Karpas-422 (cell line): ENCODE data around the gene OAS2. TPM values are rescaled to one million over a fixed set of nuclear protein-coding genes. Genes with fewer than 3 reads are reported as not detected.

Experiments
- DNase-seq: peaks from one replicate; pipeline ENCODE4 v3.0.0-alpha.2; 2015
- H2AFZ ChIP-seq: fragments of 200-600 bp; sonication (generic); 2 replicates; pipeline ENCODE4 v1.6.1; 2014; ENCODE audit warnings: antibody characterized with exemption, low read length, mixed read lengths
- H3K27ac ChIP-seq: fragments of 200-600 bp; sonication (generic); 2 replicates; pipeline ENCODE4 v1.5.1; 2014; ENCODE audit warnings: mild to moderate bottlenecking, low read length, moderate library complexity
- H3K27me3 ChIP-seq: fragments of 200-600 bp; sonication (generic); 2 replicates; pipeline ENCODE4 v1.6.1; 2014; ENCODE audit warnings: low read length, mixed read lengths
- H3K36me3 ChIP-seq: fragments of 200-600 bp; sonication (generic); 2 replicates; pipeline ENCODE4 v1.6.1; 2014; ENCODE audit warnings: low read length, mixed read lengths; ENCODE audit not compliant: insufficient read depth
- H3K4me1 ChIP-seq: fragments of 200-600 bp; sonication (generic); 2 replicates; pipeline ENCODE4 v1.6.1; 2014; ENCODE audit warnings: mild to moderate bottlenecking, low read length, mixed read lengths
- H3K4me2 ChIP-seq: fragments of 200-600 bp; sonication (generic); 2 replicates; pipeline ENCODE4 v1.6.1; 2014; ENCODE audit warnings: low read length, low read depth, mild to moderate bottlenecking; ENCODE audit not compliant: poor library complexity, severe bottlenecking
- H3K4me3 ChIP-seq: fragments of 200-600 bp; sonication (generic); 2 replicates; pipeline ENCODE4 v1.5.1; 2014; ENCODE audit warnings: mild to moderate bottlenecking, antibody characterized with exemption, low read length, mixed read lengths
- H3K79me2 ChIP-seq: fragments of 200-600 bp; sonication (generic); 2 replicates; pipeline ENCODE4 v1.6.1; 2014; ENCODE audit warnings: mild to moderate bottlenecking, low read length, mixed read lengths
- H3K9ac ChIP-seq: fragments of 200-600 bp; sonication (generic); 2 replicates; pipeline ENCODE4 v1.6.0; 2014; ENCODE audit warnings: low read length
- H3K9me2 ChIP-seq: fragments of 200-600 bp; sonication (generic), shearing (Covaris generic); replicated peaks from 2 replicates; pipeline ENCODE4 v1.6.0; 2014; ENCODE audit warnings: mild to moderate bottlenecking, low read length, moderate library complexity; ENCODE audit not compliant: insufficient read depth
- H3K9me3 ChIP-seq: fragments of 300-700, 200-600 bp; sonication (generic); 2 replicates; pipeline ENCODE4 v1.6.1; 2014; ENCODE audit warnings: low read length, mixed read lengths
- H4K20me1 ChIP-seq: fragments of 200-600 bp; sonication (generic); 2 replicates; pipeline ENCODE4 v1.6.1; 2014; ENCODE audit warnings: mild to moderate bottlenecking, antibody characterized with exemption, low read length, low read depth; ENCODE audit not compliant: insufficient read depth
- total RNA-seq: library from RNA; depleted of rRNA; stranded (reverse); fragments of >200 nt; shearing (Covaris generic); gene quantifications from 2 replicates; pipeline ENCODE4 v1.2.3, GENCODE V29; 2014; ENCODE audit warnings: low replicate concordance

The OAS2 gene
- total RNA-seq, 1 experiment from 2014 or later = 6.3 TPM

DNA sequence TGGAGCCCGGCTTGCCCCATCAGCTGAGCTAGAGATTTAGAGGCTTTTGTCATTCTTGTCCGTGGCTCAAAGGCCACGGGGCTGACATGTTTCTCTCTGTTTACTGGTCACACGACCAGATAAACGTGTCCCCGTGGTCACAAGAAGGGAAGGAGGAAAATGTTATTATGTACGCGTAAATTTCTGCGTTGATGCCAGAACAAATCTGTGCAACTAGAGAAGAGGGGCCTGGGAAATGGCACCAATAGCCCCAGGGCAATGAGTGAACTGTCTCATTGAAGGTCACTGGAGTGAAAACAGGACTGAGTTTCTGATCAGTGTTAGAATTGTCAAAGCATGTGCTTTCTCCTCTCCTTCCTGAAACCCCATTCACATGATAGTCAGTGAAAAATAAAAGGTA is 25.3 kb downstream of the OAS2 start:
- H3K79me2 ChIP-seq = no peaks in the 10 kb centered on the region
- H3K9me3 ChIP-seq = no peaks in the 10 kb centered on the region
- no peaks in the 10 kb centered on the region for H3K27me3 ChIP-seq
- DNase-seq = no peak
- H3K4me1 ChIP-seq = peaks cover 11% of the 10 kb centered on the region
- H3K9ac ChIP-seq = no peak overlapping the region
- no peaks in the 10 kb centered on the region for H3K9me2 ChIP-seq
- no peaks in the 10 kb centered on the region for H4K20me1 ChIP-seq
- no peak overlapping the region for H3K4me2 ChIP-seq
- H3K36me3 ChIP-seq = no peaks in the 10 kb centered on the region
- H3K27ac ChIP-seq = no peak overlapping the region
- H2AFZ ChIP-seq = no peak overlapping the region
- no peak overlapping the region for H3K4me3 ChIP-seq

DNA sequence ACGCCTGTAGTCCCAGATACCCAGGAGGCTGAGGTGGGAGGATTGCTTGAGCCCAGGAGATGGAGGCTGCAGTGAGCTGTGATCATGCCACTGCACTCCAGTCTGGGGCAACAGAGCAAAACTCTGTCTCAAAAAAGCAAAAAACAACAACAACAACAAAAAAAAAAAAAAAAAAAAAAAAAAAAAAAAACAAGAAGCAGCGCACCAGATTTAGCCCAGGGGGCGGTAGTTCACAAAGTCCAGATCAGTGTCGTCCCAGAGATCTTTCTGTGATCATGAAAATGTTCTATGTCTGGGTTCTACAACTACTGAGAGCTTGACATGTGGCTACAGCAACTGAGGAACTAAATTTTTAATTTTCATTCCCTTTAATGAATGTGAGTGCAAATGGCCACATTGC is 27.4 kb downstream of the OAS2 start:
- DNase-seq = no peak
- no peak overlapping the region for H3K4me2 ChIP-seq
- no peaks in the 10 kb centered on the region for H3K9me2 ChIP-seq
- H3K4me3 ChIP-seq = no peak overlapping the region
- no peaks in the 10 kb centered on the region for H3K9me3 ChIP-seq
- no peak overlapping the region for H3K27ac ChIP-seq
- no peaks in the 10 kb centered on the region for H4K20me1 ChIP-seq
- H3K79me2 ChIP-seq = no peaks in the 10 kb centered on the region
- H2AFZ ChIP-seq = no peak overlapping the region
- H3K4me1 ChIP-seq = no peaks in the 10 kb centered on the region
- H3K36me3 ChIP-seq = no peaks in the 10 kb centered on the region
- H3K9ac ChIP-seq = no peak overlapping the region
- no peaks in the 10 kb centered on the region for H3K27me3 ChIP-seq

DNA sequence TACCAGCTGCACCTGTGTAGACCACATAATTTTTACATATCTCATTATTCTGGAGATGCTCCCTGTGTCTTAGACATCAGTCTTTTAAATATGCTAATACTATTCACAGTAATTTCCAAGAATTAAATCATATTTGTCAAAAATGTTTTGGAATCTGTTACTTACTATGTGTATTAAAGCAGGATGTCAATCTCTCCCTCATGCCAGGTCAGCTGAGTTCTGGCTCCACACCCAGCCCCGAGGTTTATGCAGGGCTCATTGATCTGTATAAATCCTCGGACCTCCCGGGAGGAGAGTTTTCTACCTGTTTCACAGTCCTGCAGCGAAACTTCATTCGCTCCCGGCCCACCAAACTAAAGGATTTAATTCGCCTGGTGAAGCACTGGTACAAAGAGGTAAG is 27.9 kb downstream of the OAS2 start:
- peaks cover under 1% of the 10 kb centered on the region; the same call in 1 of the 2 replicates for H3K9me3 ChIP-seq
- no peak for DNase-seq
- no peak overlapping the region for H3K27ac ChIP-seq
- no peak overlapping the region for H2AFZ ChIP-seq
- no peak overlapping the region for H3K4me2 ChIP-seq
- H3K9me2 ChIP-seq = no peaks in the 10 kb centered on the region
- H3K27me3 ChIP-seq = no peaks in the 10 kb centered on the region
- no peaks in the 10 kb centered on the region for H3K36me3 ChIP-seq
- no peaks in the 10 kb centered on the region for H3K79me2 ChIP-seq
- H3K4me3 ChIP-seq = no peak overlapping the region
- no peaks in the 10 kb centered on the region for H4K20me1 ChIP-seq
- no peak overlapping the region for H3K9ac ChIP-seq
- no peaks in the 10 kb centered on the region for H3K4me1 ChIP-seq

GRCh38 chr12:113006641-113007040 is 28.3 kb downstream of the OAS2 start:
- Histone ChIP-seq H3K4me1 (no peaks in the 10 kb centered on the region), H4K20me1 (no peaks in the 10 kb centered on the region), H3K4me3 (no peak overlapping the region), H3K9ac (no peak overlapping the region), H2AFZ (no peak overlapping the region), H3K4me2 (no peak overlapping the region), H3K27me3 (no peaks in the 10 kb centered on the region), H3K36me3 (no peaks in the 10 kb centered on the region), H3K27ac (no peak overlapping the region), H3K9me3 (peaks cover 5% of the 10 kb centered on the region; the same call in 1 of the 2 replicates), H3K79me2 (no peaks in the 10 kb centered on the region), H3K9me2 (no peaks in the 10 kb centered on the region)
- no peak for DNase-seq

DNA sequence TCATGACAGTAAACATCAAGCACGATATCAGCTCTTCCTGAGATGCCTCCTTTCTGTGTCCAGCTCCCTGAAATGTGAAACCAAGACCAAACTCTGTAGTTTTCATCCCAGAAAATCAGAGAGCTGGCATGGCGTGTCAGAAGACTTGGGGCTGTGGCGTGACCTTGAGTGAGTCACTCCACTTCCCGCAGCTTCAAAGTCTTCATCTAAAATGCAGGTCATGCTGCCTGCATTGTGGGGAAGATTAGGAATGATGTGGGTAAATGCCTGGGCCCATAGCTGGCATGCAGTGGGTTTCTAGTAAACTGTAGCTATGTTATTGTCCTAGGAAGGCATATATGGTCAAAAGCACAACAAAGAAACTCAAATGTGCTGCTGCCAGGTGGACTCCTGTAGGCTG is 28.8 kb downstream of the OAS2 start:
- H4K20me1 ChIP-seq = no peaks in the 10 kb centered on the region
- H3K27ac ChIP-seq = no peak overlapping the region
- H3K36me3 ChIP-seq = no peaks in the 10 kb centered on the region
- H3K79me2 ChIP-seq = no peaks in the 10 kb centered on the region
- H3K27me3 ChIP-seq = no peaks in the 10 kb centered on the region
- H3K4me2 ChIP-seq = no peak overlapping the region
- no peaks in the 10 kb centered on the region for H3K9me2 ChIP-seq
- no peak overlapping the region for H3K9ac ChIP-seq
- no peak overlapping the region for H3K4me3 ChIP-seq
- H3K9me3 ChIP-seq = peaks cover 6% of the 10 kb centered on the region; the same call in 1 of the 2 replicates
- H2AFZ ChIP-seq = no peak overlapping the region
- H3K4me1 ChIP-seq = no peaks in the 10 kb centered on the region
- no peak for DNase-seq

GRCh38 chr12:113010701-113011100 is 32.4 kb downstream of the OAS2 start:
- H3K27ac ChIP-seq = no peak overlapping the region
- no peaks in the 10 kb centered on the region for H3K4me1 ChIP-seq
- H3K9me2 ChIP-seq = no peaks in the 10 kb centered on the region
- no peak overlapping the region for H3K4me3 ChIP-seq
- H3K79me2 ChIP-seq = no peaks in the 10 kb centered on the region
- H3K9me3 ChIP-seq = peaks cover 6% of the 10 kb centered on the region; the same call in 1 of the 2 replicates
- no peak overlapping the region for H2AFZ ChIP-seq
- H3K36me3 ChIP-seq = no peaks in the 10 kb centered on the region
- no peaks in the 10 kb centered on the region for H4K20me1 ChIP-seq
- no peaks in the 10 kb centered on the region for H3K27me3 ChIP-seq
- H3K9ac ChIP-seq = no peak overlapping the region
- no peak overlapping the region for H3K4me2 ChIP-seq
- DNase-seq = no peak

- Histone ChIP-seq H3K9ac (no peak overlapping the region), H2AFZ (no peak overlapping the region), H3K79me2 (no peaks in the 10 kb centered on the region), H3K36me3 (no peaks in the 10 kb centered on the region), H3K27ac (no peak overlapping the region), H3K4me3 (no peak overlapping the region), H3K4me2 (no peak overlapping the region), H3K27me3 (no peaks in the 10 kb centered on the region), H4K20me1 (no peaks in the 10 kb centered on the region), H3K4me1 (no peaks in the 10 kb centered on the region), H3K9me2 (no peaks in the 10 kb centered on the region), H3K9me3 (peaks cover 6% of the 10 kb centered on the region; the same call in 1 of the 2 replicates)
- no peak for DNase-seq
Observed at GRCh38 chr12:113014565-113014964, 36.2 kb downstream of the OAS2 start.

- Histone ChIP-seq H3K9me2 (no peaks in the 10 kb centered on the region), H3K9me3 (no peaks in the 10 kb centered on the region), H4K20me1 (no peaks in the 10 kb centered on the region), H3K36me3 (no peaks in the 10 kb centered on the region), H3K27me3 (no peaks in the 10 kb centered on the region), H3K4me1 (no peaks in the 10 kb centered on the region), H3K79me2 (no peaks in the 10 kb centered on the region), H3K4me2 (no peak overlapping the region), H3K4me3 (no peak overlapping the region), H2AFZ (no peak overlapping the region), H3K27ac (no peak overlapping the region), H3K9ac (no peak overlapping the region)
- DNase-seq = no peak
Observed at GRCh38 chr12:113016796-113017195, 38.5 kb downstream of the OAS2 start.

DNA sequence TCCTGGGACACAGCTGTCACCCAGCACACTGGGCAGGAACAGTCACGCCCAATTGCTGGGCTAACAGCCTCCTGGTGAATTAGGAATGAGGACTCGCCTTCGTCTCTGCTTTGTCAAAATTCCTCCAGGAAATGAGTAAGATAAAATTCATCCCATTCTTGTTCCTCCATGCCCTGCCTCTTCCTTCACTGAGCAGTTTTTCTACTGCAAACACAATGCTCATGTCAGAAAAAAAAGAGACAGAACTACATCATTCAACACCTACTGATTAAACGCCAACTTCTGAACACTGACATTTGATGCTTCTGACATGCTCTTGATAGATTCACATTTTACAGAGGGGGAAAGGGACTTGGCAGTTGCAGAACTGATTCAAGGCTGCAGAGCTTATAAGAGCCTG is 40.7 kb downstream of the OAS2 start:
- Histone ChIP-seq H3K9me2 (no peaks in the 10 kb centered on the region), H3K27me3 (no peaks in the 10 kb centered on the region), H3K4me2 (no peak overlapping the region), H3K4me1 (no peaks in the 10 kb centered on the region), H3K9ac (no peak overlapping the region), H3K36me3 (no peaks in the 10 kb centered on the region), H3K27ac (no peak overlapping the region), H4K20me1 (no peaks in the 10 kb centered on the region), H3K4me3 (no peak overlapping the region), H2AFZ (no peak overlapping the region), H3K79me2 (no peaks in the 10 kb centered on the region), H3K9me3 (no peaks in the 10 kb centered on the region)
- no peak for DNase-seq
